Measurements from ENCODE around the gene ZFP91. TPM values are rescaled to one million over a fixed set of nuclear protein-coding genes. Genes with fewer than 3 reads are reported as not detected.
A peak's percentile ranks its signal among the peaks of the same experiment; 100 is the strongest.

Gene ZFP91
- total and polyA plus RNA-seq, 2 of the 13 experiments (the other 11 are each of a cell fraction or from before 2014, with no cell fraction given), result 13.5 to 38.6 TPM

- TF ChIP-seq PLSCR1 (CRISPR knock-in tag; IDR thresholded peaks at IDR 0.05; ENCODE audit: borderline replicate concordance) (no peak), KDM4B (CRISPR knock-in tag; IDR thresholded peaks at IDR 0.05) (no peak), FOXK2 (IDR thresholded peaks at IDR 0.05) (no peak), ZFP91 (CRISPR knock-in tag; IDR thresholded peaks at IDR 0.05; ENCODE audit: borderline replicate concordance) (no peak), ARID5B (CRISPR knock-in tag; IDR thresholded peaks at IDR 0.05) (peak; percentile 46), SALL1 (CRISPR knock-in tag; IDR thresholded peaks at IDR 0.05) (no peak), KMT2A (CRISPR knock-in tag; IDR thresholded peaks at IDR 0.05) (no peak), HOMEZ (CRISPR knock-in tag; IDR thresholded peaks at IDR 0.05; ENCODE audit: low read depth) (0 out of 2 replicates have a peak, but pooled peaks have one; percentile 9), KAT8 (CRISPR knock-in tag; IDR thresholded peaks at IDR 0.05) (no peak), SOX13 (IDR thresholded peaks at IDR 0.05) (no peak), SOX13 (CRISPR knock-in tag; conservative IDR thresholded peaks at IDR 0.05 in 1 of 2, IDR thresholded peaks at IDR 0.05 in 1 of 2) (peak in 1 of 2 experiments; percentile 52; a peak in 1 of 4 replicates), PRDM15 (CRISPR knock-in tag; IDR thresholded peaks at IDR 0.05) (no peak), TCF7 (IDR thresholded peaks at IDR 0.05; ENCODE audit: low read depth) (peak; percentile 72), ZFYVE20 (CRISPR knock-in tag; IDR thresholded peaks at IDR 0.05; ENCODE audit: borderline replicate concordance, low read depth) (no peak), IRF2 (CRISPR knock-in tag; IDR thresholded peaks at IDR 0.05) (no peak)
Measured at GRCh38 chr11:58562375-58562800, 16.5 kb upstream of the ZFP91 start (continued).
